Measurements from ENCODE around the gene TOP3B.

GRCh38 chr22:21951062-21951461 lies 31.5 kb downstream of the TOP3B start:
- no peak for TF ChIP-seq POLR2A (IDR thresholded peaks at IDR 0.05)
- no peak for TF ChIP-seq CTCF (IDR thresholded peaks at IDR 0.05)
